WTC11 (cell line): ENCODE results near the gene LMOD2.

Experiments used
- ATF2 ChIP-seq: sonication (generic); formaldehyde crosslinking; IDR thresholded peaks from 2 replicates; pipeline ENCODE4 v1.8.1; 2022; ENCODE audit warnings: low read depth, missing genetic modification reagents, borderline replicate concordance
- CREB1 ChIP-seq: sonication (generic); formaldehyde crosslinking; IDR thresholded peaks from 2 replicates; pipeline ENCODE4 v1.8.0; 2023; ENCODE audit warnings: mild to moderate bottlenecking, missing genetic modification reagents
- CREM ChIP-seq: sonication (generic); formaldehyde crosslinking; IDR thresholded peaks from 2 replicates; pipeline ENCODE4 v1.8.1; 2022; ENCODE audit warnings: mild to moderate bottlenecking, missing genetic modification reagents, moderate library complexity
- CTCF ChIP-seq: fragments of 200-600 bp; IDR thresholded peaks from 2 replicates; pipeline ENCODE4 v1.8.0; 2022; ENCODE audit warnings: antibody characterized with exemption
- ELF4 ChIP-seq: sonication (generic); formaldehyde crosslinking; IDR thresholded peaks from 2 replicates; pipeline ENCODE4 v1.8.1; 2022; ENCODE audit warnings: low read depth, mild to moderate bottlenecking, moderate library complexity, missing genetic modification reagents
- ETV6 ChIP-seq: sonication (generic); formaldehyde crosslinking; IDR thresholded peaks from 2 replicates; pipeline ENCODE4 v1.8.1; 2022; ENCODE audit warnings: mild to moderate bottlenecking, missing genetic modification reagents
- JUN ChIP-seq: sonication (generic); formaldehyde crosslinking; IDR thresholded peaks from 2 replicates; pipeline ENCODE4 v1.8.0; 2023; ENCODE audit warnings: mild to moderate bottlenecking, missing genetic modification reagents
- KAT7 ChIP-seq: sonication (generic); formaldehyde crosslinking; IDR thresholded peaks from 2 replicates; pipeline ENCODE4 v1.8.1; 2023; ENCODE audit warnings: missing genetic modification reagents, mild to moderate bottlenecking, borderline replicate concordance
- RELA ChIP-seq: sonication (generic); formaldehyde crosslinking; IDR thresholded peaks from 2 replicates; pipeline ENCODE4 v1.8.1; 2022; ENCODE audit warnings: missing genetic modification reagents, mild to moderate bottlenecking, borderline replicate concordance
- ZNF121 ChIP-seq: sonication (generic); formaldehyde crosslinking; IDR thresholded peaks from 2 replicates; pipeline ENCODE4 v1.8.0; 2023; ENCODE audit warnings: missing genetic modification reagents
- ZNF138 ChIP-seq: sonication (generic); formaldehyde crosslinking; conservative IDR thresholded peaks from 2 replicates; pipeline ENCODE4 v1.8.1; 2022; ENCODE audit warnings: mild to moderate bottlenecking, moderate library complexity, missing genetic modification reagents

DNA sequence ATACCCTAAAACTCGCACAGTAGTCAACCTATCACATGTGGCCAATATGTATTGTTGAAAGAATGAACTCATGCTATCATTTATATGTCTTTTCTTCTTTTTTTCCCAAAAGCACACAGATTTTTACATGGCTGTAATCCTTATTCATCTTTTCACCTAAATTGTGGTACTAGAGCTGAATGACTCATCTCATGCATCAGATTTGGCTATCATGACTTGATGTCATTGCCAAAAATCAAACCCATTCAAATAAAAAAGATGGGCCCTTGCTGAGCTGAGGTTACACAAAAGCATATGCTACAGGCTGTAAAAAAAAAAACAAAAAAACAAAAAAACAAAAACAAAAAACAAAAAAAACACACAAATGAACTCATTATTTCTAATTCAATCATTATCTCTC lies 3.3 kb upstream of the LMOD2 start:
- TF ChIP-seq ZNF121 (CRISPR knock-in tag), result no peak
- TF ChIP-seq CTCF, result no peak
- TF ChIP-seq ETV6 (CRISPR knock-in tag), result no peak
- TF ChIP-seq RELA, result no peak
- no peak for TF ChIP-seq ELF4
- no peak for TF ChIP-seq CREM
- no peak for TF ChIP-seq CREB1 (CRISPR knock-in tag)
- TF ChIP-seq JUN (CRISPR knock-in tag), result no peak
- no peak for TF ChIP-seq ZNF138 (CRISPR knock-in tag)
- TF ChIP-seq KAT7 (CRISPR knock-in tag), result no peak
- no peak for TF ChIP-seq ATF2 (CRISPR knock-in tag)
